Ammon's horn (tissue), 1 donor: ENCODE data around the gene CDH15.
A peak's percentile ranks its signal among the peaks of the same experiment; 100 is the strongest.

Experiments used
- DNase-seq: peaks from one replicate; pipeline ENCODE4 v3.0.0-alpha.2; 2016; ENCODE audit warnings: low spot score

CDH15 gene

DNA sequence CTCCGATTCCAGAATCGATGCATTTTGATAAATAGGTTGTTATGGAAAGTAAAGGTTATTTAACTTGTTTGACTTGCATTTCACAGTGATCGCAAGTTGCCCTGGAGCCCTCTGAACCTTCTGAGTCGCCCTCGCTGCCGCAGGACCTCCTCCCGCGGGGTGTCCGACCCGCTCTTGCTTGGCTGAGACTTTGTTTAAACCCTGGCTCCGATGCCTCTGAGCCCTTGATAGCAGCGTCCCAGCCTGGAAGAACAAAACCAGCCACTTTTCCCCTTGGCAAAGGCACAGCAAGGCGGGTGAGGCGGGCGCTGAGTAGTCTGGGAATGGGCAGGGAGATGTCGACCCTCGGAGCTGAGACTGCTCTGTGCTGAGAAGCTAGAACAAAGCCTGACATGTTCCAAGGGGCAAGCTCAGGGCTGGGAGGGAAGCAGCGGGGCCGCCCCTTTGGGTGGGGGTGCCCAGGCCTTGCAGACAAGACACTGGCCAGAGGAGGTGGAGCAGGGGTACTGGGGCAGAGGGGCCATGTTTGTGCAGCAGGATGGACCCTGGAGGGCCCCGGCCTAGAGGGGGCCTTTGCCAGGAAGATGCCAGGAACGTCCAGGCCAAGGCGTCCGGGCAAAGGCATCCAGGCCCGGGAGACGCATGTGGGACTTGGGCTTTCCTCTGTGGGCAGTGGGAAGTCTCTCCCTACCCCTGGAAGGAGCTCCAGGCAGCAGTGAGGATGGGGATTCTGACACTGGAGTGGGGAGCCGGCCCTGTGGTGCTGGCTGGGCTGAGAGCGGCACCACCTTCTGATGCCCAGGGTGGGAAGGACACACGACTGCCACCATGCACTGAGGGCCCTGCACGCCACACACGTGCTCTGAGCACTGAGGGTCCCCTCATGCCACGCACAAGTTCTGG, 30.3 kb upstream of the CDH15 start:
- DNase-seq = no peak

DNA sequence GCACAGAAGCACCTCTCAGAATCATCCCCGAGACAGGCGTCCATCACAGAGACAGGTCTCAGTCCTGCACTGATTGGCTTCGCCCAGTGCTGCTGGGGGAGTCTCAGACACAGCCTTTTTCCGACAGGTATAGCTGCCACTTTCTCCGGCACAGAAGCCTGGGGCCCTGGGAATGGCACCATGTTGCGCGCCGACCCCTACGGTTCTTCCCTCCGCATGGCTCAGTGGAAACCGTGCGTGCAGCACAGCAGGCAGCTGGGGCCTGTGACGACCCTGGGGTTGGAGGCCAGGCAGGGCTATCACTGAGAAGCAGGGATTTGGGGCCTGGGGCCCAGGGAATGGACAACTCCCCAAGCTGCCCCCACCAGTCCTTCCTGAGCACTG, 29.7 kb upstream of the CDH15 start:
- no peak for DNase-seq

DNA sequence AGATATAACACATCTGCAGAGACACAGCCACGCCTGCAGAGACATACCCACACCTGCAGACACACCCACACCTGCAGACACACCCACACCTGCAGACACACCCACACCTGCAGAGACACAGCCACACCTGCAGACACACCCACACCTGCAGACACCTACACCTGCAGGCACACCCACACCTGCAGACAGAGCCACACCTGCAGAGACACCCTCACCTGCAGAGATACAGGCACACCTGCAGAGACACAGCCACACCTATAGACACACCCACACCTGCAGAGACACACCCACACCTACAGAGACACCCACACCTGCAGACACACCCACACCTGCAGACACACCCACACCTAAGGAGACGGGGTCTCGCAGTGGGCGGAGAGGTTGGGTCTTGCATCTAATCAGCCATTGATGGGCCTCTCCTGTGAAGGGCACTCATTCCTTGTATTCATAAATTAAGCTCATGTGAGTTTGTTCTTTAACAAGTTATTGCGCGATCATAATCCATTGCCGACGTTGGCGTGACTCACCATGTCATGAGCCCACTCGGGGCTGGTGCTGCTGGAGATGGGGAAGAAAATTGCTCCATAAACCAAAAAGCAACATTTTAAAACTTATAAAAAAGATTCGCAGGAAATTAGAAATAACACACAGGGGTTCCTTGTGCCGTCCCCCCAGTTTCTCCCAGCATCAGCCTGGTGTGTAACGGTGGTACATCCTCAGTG, 28.9 kb upstream of the CDH15 start:
- no peak for DNase-seq

DNA sequence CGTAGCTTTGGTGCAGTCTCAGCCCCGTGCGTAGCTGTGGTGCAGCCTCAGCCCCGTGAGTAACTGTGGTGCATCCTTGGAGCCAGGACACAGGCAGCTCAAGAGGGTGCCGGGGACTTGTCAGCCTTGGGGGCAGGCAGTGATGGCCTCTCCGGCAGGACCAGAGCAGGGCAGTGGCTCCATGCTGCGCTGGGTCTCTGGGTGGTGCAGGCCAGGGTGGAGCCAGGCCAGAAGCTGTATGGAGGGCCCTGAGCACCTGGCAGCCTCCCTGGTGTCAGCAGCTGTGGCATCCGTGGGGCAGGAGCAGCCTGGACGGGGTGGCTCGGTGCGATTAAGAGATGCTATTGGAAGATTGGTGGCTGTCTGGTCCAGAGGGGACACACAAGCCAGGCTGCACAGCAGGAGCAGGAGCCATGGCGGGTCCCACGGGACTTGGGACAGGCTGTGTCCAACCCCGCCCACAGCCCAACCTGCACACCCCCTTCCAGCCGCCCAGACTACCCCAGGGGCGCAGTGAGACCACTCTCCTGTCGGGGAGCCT, 28.3 kb upstream of the CDH15 start:
- no peak for DNase-seq

DNA sequence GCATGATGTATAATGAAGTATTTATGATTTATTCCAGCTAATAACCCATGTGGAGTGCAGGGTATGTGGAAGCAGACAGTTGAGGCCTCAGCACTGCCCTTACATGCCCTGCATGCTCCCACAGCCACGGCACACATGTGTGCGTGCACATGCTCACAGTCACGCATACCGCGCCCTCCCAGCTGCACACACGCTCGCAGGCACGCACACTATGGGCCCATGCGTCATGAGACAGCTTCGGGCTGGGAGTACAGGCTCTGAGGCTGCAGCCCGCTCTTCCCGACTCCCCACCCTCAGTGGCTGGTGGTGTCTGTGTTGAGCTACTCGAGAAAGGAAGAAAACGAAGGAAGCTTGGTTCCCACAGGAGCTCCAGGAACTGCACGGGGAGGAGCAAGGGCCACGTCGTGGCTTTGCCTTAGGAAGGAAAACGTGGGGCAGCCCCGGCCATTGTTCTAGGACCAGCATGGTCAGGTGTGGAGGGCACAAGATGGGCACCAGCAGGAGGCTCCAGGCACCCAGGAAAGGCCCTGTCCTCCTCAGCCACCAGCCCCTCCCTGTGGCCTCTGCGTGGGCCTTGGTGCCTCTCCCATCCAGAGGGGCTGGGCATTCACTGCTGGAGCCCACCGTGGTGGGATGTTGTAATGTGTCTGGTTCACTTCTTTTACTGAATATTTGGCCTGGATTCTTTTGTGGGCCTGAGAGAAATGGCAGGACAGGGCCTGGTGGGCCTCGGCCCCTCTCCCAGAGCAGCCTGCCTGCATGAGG, 27.5 kb upstream of the CDH15 start:
- DNase-seq = no peak

DNA sequence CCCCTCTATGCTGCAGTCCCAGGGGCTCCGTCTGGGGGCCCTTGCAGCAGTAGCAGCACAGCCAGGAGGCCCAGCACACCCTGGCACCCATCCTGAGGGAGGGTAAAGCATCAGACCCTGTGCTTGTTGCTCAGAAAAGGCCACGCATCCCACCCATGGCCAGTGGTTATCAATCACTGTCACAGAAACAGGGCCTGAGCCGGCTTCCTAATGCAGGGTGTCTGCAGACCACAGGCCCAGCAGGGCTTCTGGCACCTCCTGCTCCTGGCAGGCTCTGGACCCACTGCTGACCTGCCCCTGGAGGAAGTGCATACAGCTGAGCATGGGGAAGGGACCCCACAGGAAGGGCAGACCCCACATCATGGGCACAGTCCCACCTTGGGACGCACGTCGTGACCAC, 26.9 kb upstream of the CDH15 start:
- DNase-seq = no peak

DNA sequence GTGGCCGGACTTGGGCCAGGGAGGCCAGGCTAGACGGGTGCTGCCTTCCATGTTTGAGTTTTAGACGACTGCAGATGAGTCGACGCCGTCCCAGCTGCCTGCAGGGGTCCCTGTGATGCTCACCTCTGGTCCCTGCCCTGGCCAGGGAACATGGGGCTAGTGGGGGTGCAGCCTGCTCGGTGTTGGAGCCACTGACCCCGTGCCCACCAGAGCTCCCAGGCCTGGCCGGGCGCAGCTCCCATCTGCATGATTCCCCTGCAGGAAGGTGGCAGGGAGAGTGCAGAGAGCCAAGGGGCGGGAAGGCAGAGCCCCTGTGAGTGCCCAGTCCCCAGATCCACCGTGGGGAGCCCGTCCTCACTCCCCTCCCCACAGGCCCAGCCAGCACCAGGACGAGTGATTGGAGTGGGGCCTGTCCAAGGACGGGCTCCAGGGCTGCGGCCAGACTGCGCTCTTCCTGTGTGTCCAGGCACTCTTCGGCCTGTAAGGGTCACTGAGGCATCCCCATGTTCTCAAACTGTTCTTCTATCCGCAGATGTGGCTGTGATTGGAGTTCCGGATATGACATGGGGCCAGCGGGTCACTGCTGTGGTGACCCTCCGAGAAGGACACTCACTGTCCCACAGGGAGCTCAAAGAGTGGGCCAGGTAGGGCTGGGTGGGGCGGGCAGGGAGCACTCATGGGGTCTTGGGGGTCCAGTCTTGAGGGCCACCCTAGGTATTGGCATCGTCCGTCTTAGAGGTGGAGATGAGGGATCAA, 26.0 kb upstream of the CDH15 start:
- no peak for DNase-seq

DNA sequence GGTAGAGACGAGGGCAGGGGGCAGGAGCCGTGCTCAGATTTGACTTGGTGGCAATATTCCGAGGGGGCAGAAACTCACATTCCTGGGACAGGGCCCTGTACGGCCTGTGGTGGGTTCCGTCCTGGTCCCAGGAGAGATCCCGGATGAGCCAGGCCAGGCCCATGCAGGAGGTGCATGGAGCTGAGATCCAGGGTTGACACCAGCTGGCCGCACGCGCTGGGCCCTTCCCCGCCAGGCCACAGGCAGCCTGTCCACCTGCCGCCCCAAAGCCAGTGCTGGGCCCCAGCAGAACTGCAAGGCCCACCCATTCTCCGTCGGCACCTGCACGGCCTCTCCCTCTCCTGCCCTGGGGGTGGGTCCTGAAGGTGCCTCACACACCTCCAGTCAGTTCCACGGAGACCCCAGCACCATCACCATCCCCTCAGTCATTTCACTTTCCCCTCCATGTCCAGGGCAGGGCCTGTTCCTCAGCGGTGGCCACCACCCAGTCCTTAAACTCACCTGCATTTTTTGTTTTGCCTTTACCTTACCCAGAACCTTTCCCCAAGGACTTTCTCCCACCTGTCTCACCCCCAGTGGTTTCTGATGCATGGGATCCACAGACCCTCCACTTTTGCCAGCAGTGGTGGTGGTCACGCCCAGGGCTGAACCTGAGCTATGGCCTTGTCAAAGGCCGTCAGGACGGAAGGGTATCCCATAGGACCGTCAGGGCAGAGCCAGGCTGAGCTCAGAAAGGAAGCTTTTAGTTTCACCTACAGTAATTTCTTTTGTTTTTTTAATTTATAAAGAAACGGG, 25.1 kb upstream of the CDH15 start:
- DNase-seq = no peak

DNA sequence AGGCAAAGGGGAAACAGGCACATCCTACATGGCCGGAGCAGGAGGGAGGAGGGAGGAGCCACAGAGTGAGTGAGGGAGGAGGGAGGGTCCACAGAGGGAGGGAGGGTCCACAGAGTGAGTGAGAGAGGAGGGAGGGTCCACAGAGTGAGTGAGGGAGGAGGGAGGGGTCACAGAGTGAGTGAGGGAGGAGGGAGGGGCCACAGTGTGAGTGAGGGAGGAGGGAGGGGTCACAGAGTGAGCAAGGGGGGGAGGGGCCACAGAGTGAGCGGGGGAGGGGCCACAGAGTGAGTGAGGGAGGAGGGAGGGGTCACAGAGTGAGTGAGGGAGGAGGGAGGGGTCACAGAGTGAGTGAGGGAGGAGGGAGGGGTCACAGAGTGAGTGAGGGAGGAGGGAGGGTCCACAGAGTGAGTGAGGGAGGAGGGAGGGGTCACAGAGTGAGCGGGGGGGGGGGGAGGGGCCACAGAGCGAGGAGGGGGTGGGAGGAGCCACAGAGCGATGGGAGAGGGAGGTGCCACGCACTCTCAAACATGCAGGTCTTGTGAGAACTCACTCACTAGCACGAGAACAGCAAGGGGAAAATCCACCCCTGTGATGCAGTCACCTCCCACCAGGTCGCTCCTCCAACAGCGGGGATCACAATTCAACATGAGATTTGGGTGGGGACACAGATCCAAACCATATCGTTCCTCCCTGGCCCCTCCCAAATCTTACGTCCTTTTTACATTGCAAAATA, 24.3 kb upstream of the CDH15 start:
- no peak for DNase-seq

DNA sequence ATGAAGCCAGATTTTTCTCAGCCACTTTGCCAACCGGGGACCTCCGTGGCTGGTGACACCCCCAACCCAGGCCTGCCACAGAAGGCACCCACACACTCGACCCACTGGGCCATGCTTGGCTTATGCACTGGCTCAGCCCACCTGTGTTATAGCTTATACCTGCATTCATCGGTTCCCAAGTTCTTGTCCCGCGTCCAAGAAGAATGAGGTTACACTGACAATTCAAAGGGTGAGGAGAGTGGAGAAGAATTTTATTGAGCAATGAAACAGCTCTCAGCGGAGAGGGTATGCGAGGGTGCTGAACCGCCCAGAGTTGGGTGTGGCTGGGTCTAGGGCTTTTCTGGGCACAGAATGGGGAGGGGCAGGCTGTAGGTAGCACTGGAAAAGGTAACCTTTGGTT, 22.2 kb upstream of the CDH15 start:
- DNase-seq = no peak

DNA sequence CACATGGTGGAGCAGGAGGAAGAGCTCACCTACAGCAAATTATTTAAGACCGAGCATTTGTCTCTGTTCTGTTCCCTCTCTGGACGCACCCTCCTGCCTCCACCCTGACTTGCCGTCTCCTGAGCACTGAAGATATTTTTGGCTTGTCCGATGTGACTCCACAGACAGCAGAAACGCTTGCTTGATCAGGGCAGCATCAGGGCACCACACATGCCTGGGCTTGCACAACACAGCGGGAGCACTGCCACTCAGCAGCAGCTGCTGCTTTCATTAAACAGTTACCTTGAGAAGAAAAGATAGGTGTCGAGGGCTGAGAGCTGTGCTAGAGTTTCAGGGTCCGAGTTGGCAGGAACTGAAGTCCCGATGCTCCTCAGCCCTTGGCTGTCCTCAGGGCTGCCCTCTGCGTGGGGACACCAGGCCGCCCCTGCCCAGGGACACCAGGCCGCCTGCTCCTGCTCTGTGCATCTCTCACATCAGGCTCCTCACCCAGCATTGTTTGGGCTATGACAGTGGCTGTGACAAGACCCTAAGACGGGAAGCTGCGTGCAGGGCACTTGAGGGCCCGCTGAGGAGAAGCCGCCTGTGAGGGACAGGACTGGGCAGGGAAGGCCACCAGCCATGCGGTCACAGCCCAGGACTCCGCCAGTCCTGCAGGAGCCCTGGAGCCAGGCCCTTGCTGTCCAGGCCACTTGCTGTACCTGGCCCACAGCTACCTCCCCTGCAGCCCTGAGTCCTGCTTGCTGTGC, 21.3 kb upstream of the CDH15 start:
- DNase-seq = no peak

DNA sequence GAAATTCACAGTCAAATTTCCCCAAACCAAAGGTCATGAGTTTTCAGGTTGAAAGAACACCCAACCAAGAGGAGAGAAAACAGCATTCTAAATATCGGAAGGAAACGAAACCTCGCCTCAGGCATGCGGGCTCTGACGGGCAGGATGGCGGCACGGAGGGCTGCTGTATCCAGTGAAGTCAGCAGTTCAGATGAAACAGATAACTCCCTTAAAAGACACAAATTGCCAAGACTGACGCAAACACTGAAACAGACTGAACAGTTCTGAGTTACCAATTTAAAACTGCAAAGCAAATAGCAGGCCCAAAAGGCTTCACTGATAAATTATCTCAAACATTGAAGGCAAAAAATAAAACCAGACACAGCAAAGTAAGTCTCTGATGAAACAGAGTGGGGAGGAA, 20.6 kb upstream of the CDH15 start:
- DNase-seq = no peak

DNA sequence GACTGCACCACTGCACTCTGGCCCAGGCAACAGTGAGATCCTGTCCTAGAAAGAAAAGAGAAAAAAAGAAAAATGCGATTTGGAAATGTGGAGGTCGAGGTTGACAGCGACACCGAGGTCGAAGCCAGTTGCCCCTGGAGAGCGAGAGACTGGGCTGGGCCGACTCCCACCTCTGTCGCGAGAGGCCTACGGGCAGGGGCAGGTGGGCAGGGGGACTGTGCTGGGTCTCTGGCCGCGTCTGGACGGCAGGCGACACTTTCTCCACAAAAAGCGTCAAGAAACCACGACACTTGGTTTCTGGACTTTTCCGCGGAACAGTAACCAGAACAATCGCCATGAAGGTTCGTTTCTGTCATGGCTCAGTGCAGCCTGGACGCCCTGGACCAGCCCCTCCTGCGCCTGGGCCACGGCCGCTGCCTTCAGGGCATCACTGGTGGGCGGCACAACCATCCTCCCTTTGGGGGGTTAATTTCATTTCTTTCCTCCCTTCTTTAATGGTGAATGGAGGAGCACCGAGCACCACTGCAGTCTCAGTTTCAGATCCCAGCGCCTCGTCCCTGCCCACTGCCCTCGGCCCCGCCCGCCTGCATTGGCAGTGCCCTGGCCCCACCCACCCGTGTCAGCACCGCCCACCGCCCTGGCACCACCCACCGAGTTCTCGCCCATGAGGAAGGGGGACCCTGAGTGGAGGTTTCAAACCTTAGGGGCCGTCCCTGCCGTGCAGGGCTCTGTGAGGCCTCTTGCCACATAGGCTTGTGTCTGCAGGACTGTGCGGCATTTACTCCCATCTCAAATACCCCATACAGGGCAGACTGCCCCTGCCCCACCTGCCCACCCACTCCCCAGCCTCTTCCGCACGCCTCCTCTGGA, 18.5 kb upstream of the CDH15 start:
- no peak for DNase-seq

DNA sequence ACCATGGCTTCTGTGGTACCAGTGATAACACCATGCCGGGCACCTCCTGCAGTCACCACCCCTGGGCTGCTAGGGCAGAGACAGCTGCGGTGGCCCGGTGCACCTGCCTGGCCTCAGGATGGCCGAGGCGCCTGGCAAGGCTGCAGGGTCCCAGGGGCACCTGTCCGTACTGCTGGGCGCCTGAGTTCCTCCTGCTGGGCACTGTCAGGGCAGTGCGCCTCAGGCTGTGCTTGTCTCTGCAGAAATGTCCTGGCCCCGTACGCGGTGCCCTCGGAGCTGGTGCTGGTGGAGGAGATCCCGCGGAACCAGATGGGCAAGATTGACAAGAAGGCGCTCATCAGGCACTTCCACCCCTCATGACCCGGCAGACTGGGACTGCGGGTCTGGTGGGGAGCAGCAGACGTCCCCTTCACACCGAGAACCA, 17.7 kb upstream of the CDH15 start:
- no peak for DNase-seq

DNA sequence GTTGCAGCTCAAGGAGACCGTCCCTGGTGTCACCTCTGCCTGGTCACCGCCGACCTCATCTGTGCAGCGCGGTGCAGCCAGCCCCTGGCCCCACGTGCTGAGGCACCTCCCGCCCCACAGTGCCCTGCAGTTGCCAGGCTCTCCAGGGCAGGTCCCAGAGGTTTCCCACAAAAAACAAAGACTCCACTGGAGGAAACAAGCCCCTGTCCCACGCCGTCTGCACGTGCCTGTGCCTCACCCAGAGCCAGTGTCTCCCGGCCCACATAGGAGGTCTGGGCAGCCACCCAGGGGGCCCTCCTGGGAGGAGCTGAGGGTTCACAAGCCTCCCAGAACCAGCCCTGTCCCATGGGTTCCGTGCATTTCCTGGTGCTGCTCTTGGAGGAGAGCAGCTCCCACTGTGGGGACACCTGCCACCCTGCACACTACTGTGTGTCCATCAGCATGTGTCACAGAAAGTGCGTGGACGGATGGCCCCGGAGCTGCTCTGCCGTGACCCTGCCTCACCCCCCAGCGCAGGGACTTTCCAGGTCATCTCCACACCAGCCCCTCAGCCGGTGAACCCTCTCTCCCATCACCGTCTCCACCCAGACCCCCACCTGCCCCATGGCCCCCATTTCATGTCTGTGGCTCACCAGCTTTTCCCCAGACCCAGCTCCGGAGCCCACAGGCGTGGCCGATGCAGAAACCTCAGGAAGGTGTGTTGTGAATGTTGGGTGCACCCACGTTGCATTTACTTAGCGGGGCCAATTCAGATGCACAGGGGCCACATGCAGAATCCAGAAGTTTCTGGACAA, 17.0 kb upstream of the CDH15 start:
- no peak for DNase-seq

DNA sequence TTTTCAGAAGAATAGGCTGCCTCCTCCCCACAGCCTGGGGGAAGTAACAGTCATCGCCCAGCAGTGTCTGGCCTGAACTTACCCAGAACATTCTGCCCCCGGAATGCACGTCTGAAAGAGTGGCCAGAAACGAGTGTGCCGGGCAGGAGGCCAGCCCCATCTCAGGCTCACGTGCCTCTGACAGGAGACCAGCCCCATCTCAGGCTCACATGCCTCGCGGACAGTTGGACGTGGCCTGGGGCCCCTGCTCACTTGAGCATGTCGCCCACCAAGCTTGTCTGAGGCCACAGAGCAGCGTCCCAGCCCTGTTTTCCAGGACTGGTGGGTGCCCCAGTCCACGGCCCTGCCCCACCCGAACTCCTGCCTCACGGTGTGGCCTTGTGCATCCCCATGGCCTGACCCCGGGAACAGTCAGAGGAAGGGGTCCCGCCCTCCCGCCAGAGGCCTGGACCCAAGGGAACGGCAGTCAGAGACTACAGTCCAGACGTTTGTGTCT, 16.3 kb upstream of the CDH15 start:
- peak; percentile 20 for DNase-seq
